GM23248 (cell line): ENCODE results near the gene SFRP2.

Experiments
- EZH2 ChIP-seq: fragments of 200-600 bp; sonication (generic); IDR thresholded peaks from 2 replicates; pipeline ENCODE4 v1.6.1; 2018; ENCODE audit warnings: antibody characterized with exemption, mild to moderate bottlenecking; ENCODE audit not compliant: insufficient read depth, poor library complexity, severe bottlenecking
- EZH2phosphoT487 ChIP-seq: fragments of 200-600 bp; sonication (generic); IDR thresholded peaks from 2 replicates; pipeline ENCODE4 v1.6.1; 2018; ENCODE audit warnings: antibody characterized with exemption, moderate library complexity, mild to moderate bottlenecking, low read depth; ENCODE audit not compliant: insufficient read depth

GRCh38 chr4:153799694-153800074, 10.8 kb upstream of the SFRP2 start:
- TF ChIP-seq EZH2: no peak
- no peak for TF ChIP-seq EZH2phosphoT487
